GM12873 (cell line): Measurements from ENCODE around the gene RUVBL2.
A peak's percentile ranks its signal among the peaks of the same experiment; 100 is the strongest.

ENCODE experiments used
- CTCF ChIP-seq: IDR thresholded peaks from 2 replicates; pipeline ENCODE4 v1.5.1; 2012; ENCODE audit warnings: low read depth, mild to moderate bottlenecking, moderate library complexity, low read length, control low read depth; ENCODE audit not compliant: insufficient read depth; ENCODE audit errors: missing control alignments

The RUVBL2 gene

GRCh38 chr19:49017041-49017665 lies 23.5 kb downstream of the RUVBL2 start, which contains the start of gene LHB:
Gene LHB (minus strand): TSS chr19:49017091. CDS start chr19:49017081, 10 bp downstream.
- no peak for TF ChIP-seq CTCF

GRCh38 chr19:49017666-49018351 lies 24.1 kb downstream of the RUVBL2 start:
- peak; percentile 73 for TF ChIP-seq CTCF

DNA sequence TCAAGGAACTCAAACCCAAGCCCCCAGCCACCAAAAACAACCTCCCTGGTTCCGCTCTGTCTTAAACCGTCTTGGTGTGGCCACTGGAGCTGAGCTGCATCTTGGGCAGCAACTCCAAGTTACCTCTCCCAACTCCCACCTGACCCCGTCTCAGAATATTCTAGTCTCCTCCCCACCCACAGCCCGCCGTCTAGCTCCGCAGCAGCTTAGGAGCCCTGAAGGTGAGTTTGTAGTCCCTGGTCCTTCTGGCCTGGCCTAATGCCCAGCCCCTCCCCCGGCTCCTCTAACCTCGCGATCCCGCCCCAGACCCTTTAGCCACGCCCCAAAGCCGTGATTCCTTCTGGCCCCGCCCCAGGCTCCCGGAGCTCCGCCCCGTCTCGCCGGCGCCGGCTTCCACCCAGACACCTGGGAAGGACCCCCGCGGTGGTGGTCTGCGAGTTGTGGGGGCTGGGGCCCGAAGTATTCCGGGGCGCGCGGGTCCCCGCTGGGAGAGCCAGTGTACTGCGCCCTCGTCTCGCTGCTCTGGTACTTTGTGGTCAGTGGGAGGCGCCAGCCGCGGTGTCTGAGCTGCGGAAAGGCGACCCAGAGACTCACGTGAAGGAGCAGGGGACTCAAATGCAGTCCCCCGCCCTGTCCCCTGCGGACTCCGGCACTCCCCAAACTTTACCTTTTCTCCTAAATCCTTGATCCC lies 25.7 kb downstream of the RUVBL2 start:
- TF ChIP-seq CTCF: peak; percentile 12

GRCh38 chr19:49020342-49020741 lies 26.7 kb downstream of the RUVBL2 start:
- no peak for TF ChIP-seq CTCF

GRCh38 chr19:49020931-49021895 lies 27.5 kb downstream of the RUVBL2 start:
- TF ChIP-seq CTCF: no peak

GRCh38 chr19:49022116-49022515 lies 28.4 kb downstream of the RUVBL2 start:
- no peak for TF ChIP-seq CTCF
